Loucy (cell line): ENCODE measurements around the gene ENO1.

Experiments
- H2AFZ ChIP-seq: fragments of 200-600 bp; sonication (generic); 2 replicates; pipeline ENCODE4 v1.6.0; 2016; ENCODE audit warnings: antibody characterized with exemption, mild to moderate bottlenecking, low read length, moderate library complexity
- H3F3A ChIP-seq: fragments of 200-600 bp; 2 replicates; pipeline ENCODE4 v1.6.0; 2016; ENCODE audit warnings: antibody characterized with exemption, low read depth, mild to moderate bottlenecking
- H3K27me3 ChIP-seq: fragments of 200-600 bp; sonication (generic); 2 replicates; pipeline ENCODE4 v1.6.1; 2014; ENCODE audit warnings: low read length, mild to moderate bottlenecking; ENCODE audit not compliant: insufficient read depth, poor library complexity, severe bottlenecking
- H3K36me3 ChIP-seq: fragments of 200-600 bp; sonication (generic); 2 replicates; pipeline ENCODE4 v1.6.1; 2016; ENCODE audit warnings: low read length; ENCODE audit not compliant: insufficient read depth
- H3K4me1 ChIP-seq: fragments of 200-600 bp; sonication (generic); 2 replicates; pipeline ENCODE4 v1.5.1; 2014; ENCODE audit warnings: low read length, mild to moderate bottlenecking; ENCODE audit not compliant: insufficient read depth, poor library complexity, severe bottlenecking
- H3K4me2 ChIP-seq: fragments of 200-600 bp; sonication (generic); 2 replicates; pipeline ENCODE4 v1.6.0; 2014; ENCODE audit warnings: antibody characterized with exemption, low read length, low read depth, mild to moderate bottlenecking; ENCODE audit not compliant: poor library complexity, severe bottlenecking
- H3K4me3 ChIP-seq: fragments of 200-600 bp; sonication (generic); 2 replicates; pipeline ENCODE4 v1.5.1; 2014; ENCODE audit warnings: low read length, mild to moderate bottlenecking, mixed read lengths; ENCODE audit not compliant: poor library complexity, severe bottlenecking
- H3K79me2 ChIP-seq: fragments of 200-600 bp; sonication (generic); 2 replicates; pipeline ENCODE4 v1.6.1; 2014; ENCODE audit warnings: low read length; ENCODE audit not compliant: insufficient read depth
- H3K9ac ChIP-seq: fragments of 200-600 bp; sonication (generic); 2 replicates; pipeline ENCODE4 v1.6.0; 2014; ENCODE audit warnings: mild to moderate bottlenecking, low read depth, low read length, moderate library complexity; ENCODE audit not compliant: poor library complexity, severe bottlenecking
- H3K9me2 ChIP-seq: fragments of 200-600 bp; sonication (generic); replicated peaks from 2 replicates; pipeline ENCODE4 v1.6.1; 2016; ENCODE audit warnings: low read depth, low read length, mixed read lengths
- H3K9me3 ChIP-seq: fragments of 200-600 bp; sonication (generic); 2 replicates; pipeline ENCODE4 v1.6.1; 2014; ENCODE audit warnings: mild to moderate bottlenecking, antibody characterized with exemption, low read length, low read depth; ENCODE audit not compliant: insufficient read depth
- H4K20me1 ChIP-seq: fragments of 200-600 bp; sonication (generic); 2 replicates; pipeline ENCODE4 v1.6.0; 2014; ENCODE audit warnings: antibody characterized with exemption, low read length, mild to moderate bottlenecking; ENCODE audit not compliant: insufficient read depth, poor library complexity, severe bottlenecking
- EZH2phosphoT487 ChIP-seq: fragments of 200-600 bp; IDR thresholded peaks from 2 replicates; pipeline ENCODE4 v1.6.1; 2018; ENCODE audit warnings: antibody characterized with exemption, mild to moderate bottlenecking, moderate library complexity, borderline replicate concordance
- TF ChIP-seq, protein P1 (sequence below): fragments of 200-600 bp; sonication (generic); conservative IDR thresholded peaks from 2 replicates; pipeline ENCODE4 v1.5.1; 2014; ENCODE audit warnings: mild to moderate bottlenecking, antibody characterized with exemption, low read length

The ENO1 gene

DNA sequence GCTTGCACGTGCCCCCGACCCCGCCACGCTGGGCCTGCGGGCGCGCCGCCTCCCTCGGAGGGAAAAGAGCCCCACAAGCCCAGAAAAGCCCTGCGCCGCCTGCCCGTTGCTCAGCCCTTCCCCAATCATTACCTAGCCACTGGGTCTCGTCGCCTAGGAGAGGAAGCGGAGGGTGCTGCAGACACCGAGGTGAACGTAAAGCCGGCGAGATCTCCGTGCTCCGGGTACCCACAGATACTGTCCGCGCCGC, at the start of gene ENO1:
Gene ENO1 (minus strand): TSS at position 239 of the 250 bp plus-strand sequence. CDS start 3,778 bp downstream, outside the sequence.
- H3K36me3 ChIP-seq: peaks cover 40% of the 10 kb centered on the region
- H4K20me1 ChIP-seq: peaks cover 46% of the 10 kb centered on the region
- no peaks in the 10 kb centered on the region for H3K9me2 ChIP-seq
- peaks cover 38% of the 10 kb centered on the region for H3K4me1 ChIP-seq
- TF ChIP-seq, protein P1, sequence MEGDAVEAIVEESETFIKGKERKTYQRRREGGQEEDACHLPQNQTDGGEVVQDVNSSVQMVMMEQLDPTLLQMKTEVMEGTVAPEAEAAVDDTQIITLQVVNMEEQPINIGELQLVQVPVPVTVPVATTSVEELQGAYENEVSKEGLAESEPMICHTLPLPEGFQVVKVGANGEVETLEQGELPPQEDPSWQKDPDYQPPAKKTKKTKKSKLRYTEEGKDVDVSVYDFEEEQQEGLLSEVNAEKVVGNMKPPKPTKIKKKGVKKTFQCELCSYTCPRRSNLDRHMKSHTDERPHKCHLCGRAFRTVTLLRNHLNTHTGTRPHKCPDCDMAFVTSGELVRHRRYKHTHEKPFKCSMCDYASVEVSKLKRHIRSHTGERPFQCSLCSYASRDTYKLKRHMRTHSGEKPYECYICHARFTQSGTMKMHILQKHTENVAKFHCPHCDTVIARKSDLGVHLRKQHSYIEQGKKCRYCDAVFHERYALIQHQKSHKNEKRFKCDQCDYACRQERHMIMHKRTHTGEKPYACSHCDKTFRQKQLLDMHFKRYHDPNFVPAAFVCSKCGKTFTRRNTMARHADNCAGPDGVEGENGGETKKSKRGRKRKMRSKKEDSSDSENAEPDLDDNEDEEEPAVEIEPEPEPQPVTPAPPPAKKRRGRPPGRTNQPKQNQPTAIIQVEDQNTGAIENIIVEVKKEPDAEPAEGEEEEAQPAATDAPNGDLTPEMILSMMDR: no peak
- no peak for TF ChIP-seq EZH2phosphoT487
- peaks cover 16% of the 10 kb centered on the region for H3K27me3 ChIP-seq
- peak within 1 kb of the TSS; percentile 63 for H2AFZ ChIP-seq
- H3K4me2 ChIP-seq: peak within 1 kb of the TSS; percentile 93
- peaks cover 70% of the 10 kb centered on the region for H3K79me2 ChIP-seq
- H3K9ac ChIP-seq: peak within 1 kb of the TSS; percentile 99
- H3F3A ChIP-seq: peaks cover 7% of the 10 kb centered on the region; the same call in 1 of the 2 replicates
- H3K9me3 ChIP-seq: no peaks in the 10 kb centered on the region
- H3K4me3 ChIP-seq: peak within 1 kb of the TSS; percentile 89

DNA sequence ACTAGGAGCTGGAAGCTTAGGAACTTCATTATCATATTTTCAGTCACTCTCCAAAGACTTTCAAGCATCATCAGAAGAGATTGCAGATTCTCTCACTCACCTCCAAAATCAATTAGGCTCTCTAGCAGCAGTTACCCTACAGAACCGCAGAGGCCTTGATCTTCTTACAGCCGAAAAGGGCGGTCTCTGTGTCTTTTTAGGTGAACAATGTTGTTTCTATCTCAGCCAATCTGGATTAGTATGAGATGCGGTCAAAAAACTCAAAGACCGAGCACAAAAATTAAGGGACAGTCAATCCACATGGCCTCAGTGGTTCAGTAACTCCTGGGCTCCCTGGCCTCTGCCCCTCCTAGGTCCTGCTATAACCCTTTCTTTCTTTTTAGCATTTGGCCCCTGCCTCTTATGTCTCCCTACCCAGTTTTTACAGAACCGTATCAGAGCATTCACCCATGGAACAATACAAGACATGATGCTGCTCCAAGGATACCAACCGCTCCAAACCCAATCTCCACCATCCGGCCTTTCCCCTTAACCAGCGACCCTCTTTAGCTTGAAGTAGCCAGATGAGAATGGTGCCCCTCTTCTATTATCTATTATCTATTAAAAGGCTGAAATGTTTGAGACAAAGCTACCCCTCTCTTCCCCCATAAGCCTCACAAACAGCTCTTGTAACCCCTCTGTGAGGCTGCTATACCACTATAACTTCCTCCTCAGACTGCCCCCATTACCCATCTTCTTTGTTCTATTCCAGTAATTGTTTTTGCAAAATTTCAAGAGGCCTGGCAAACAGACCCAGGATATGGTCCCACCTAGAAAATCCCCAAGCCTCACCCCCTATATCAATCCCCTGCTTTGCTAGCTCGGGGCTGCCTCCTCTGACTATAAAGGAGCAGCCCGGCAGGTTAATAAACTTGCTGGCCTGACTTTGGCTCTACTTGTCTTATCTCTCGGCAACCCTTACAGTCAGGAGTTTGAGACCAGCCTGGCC, 48.5 kb upstream of the ENO1 start:
- Histone ChIP-seq H3K36me3 (no peaks in the 10 kb centered on the region), H3K9me2 (no peaks in the 10 kb centered on the region), H3K79me2 (no peaks in the 10 kb centered on the region), H3K9me3 (no peaks in the 10 kb centered on the region), H3K27me3 (no peaks in the 10 kb centered on the region), H2AFZ (no peak overlapping the region), H3F3A (no peaks in the 10 kb centered on the region), H3K9ac (no peak overlapping the region), H3K4me2 (no peak overlapping the region), H3K4me3 (no peak overlapping the region), H4K20me1 (no peaks in the 10 kb centered on the region), H3K4me1 (no peaks in the 10 kb centered on the region)
- TF ChIP-seq, protein P1: no peak
- no peak for TF ChIP-seq EZH2phosphoT487

- Histone ChIP-seq H3K27me3 (no peaks in the 10 kb centered on the region), H3K4me3 (no peak overlapping the region), H2AFZ (no peak overlapping the region), H3K79me2 (no peaks in the 10 kb centered on the region), H3K4me2 (no peak overlapping the region), H3K36me3 (no peaks in the 10 kb centered on the region), H3K4me1 (no peaks in the 10 kb centered on the region), H4K20me1 (no peaks in the 10 kb centered on the region), H3K9ac (no peak overlapping the region), H3F3A (no peaks in the 10 kb centered on the region), H3K9me2 (no peaks in the 10 kb centered on the region), H3K9me3 (no peaks in the 10 kb centered on the region)
- TF ChIP-seq EZH2phosphoT487: no peak
- TF ChIP-seq, protein P1: no peak
These were observed 47.5 kb upstream of the ENO1 start for GRCh38 chr1:8925960-8926359.
